Measurements from ENCODE around the gene POLR1A. TPM values are rescaled to one million over a fixed set of nuclear protein-coding genes. Genes with fewer than 3 reads are reported as not detected.

Gene POLR1A
- total and polyA plus RNA-seq, 2 donors (not counting 3 experiments of a cell fraction or from before 2014, with no cell fraction given) = 7.6 to 40.7 TPM

DNA sequence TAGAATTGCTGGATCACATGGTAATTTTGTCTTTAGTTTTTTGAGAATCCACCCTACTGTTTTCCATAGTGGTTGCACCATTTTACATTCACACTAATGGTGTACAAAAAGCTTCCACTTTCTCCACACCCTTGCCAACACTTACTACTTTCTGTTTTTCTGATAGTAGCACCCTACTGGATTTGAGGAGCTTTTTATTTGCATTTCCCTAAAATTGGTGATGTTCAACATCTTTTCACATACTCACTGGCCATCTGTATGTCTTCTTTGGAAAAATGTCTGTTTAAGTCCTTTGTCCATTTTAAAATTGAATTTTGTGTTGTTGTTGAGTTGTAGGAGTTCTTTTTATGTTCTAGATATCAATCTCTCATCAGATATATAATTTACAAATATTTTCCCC, 3.5 kb downstream of the POLR1A start:
- H3K79me2 ChIP-seq (ENCODE audit: control insufficient read depth, insufficient read depth, low read length) = peaks cover 74% of the 10 kb centered on the region
- TF ChIP-seq MYC (IDR thresholded peaks at IDR 0.05; ENCODE audit: low read depth, low read length) (no peak), GATA2 (IDR thresholded peaks at IDR 0.05; ENCODE audit: insufficient read depth, insufficient read length, low read depth, low read length) (no peak), POLR2AphosphoS5 (IDR thresholded peaks at IDR 0.05; ENCODE audit: insufficient read depth, low read depth, low read length) (no peak), JUN (IDR thresholded peaks at IDR 0.05; ENCODE audit: borderline replicate concordance, insufficient read depth, insufficient read length, low read depth) (no peak), EZH2 (IDR thresholded peaks at IDR 0.05; ENCODE audit: borderline replicate concordance, low read depth, low read length, severe bottlenecking) (no peak), FOS (IDR thresholded peaks at IDR 0.05; ENCODE audit: borderline replicate concordance, insufficient read depth, low read length) (no peak), POLR2A (IDR thresholded peaks at IDR 0.05; ENCODE audit: low read depth, low read length) (no peak)
- TF ChIP-seq, protein P1, sequence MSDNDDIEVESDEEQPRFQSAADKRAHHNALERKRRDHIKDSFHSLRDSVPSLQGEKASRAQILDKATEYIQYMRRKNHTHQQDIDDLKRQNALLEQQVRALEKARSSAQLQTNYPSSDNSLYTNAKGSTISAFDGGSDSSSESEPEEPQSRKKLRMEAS (IDR thresholded peaks at IDR 0.05; ENCODE audit: insufficient read depth, insufficient read length) = no peak
- TF ChIP-seq, protein P2, sequence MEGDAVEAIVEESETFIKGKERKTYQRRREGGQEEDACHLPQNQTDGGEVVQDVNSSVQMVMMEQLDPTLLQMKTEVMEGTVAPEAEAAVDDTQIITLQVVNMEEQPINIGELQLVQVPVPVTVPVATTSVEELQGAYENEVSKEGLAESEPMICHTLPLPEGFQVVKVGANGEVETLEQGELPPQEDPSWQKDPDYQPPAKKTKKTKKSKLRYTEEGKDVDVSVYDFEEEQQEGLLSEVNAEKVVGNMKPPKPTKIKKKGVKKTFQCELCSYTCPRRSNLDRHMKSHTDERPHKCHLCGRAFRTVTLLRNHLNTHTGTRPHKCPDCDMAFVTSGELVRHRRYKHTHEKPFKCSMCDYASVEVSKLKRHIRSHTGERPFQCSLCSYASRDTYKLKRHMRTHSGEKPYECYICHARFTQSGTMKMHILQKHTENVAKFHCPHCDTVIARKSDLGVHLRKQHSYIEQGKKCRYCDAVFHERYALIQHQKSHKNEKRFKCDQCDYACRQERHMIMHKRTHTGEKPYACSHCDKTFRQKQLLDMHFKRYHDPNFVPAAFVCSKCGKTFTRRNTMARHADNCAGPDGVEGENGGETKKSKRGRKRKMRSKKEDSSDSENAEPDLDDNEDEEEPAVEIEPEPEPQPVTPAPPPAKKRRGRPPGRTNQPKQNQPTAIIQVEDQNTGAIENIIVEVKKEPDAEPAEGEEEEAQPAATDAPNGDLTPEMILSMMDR (IDR thresholded peaks at IDR 0.05; ENCODE audit: extremely low read depth in 1 of 2, insufficient read depth in 1 of 2, low read depth in 1 of 2, low read length in 2 of 2) = no peak
- intact Hi-C loops (cut with micrococcal nuclease) (no loop called here), dilution Hi-C loops (cut with MboI; ENCODE audit: extremely low pct_ligation_motif_present, low sequenced_read_pairs) (no loop called here)
- no peak for DNase-seq (ENCODE audit: low read depth, low spot score)
- no TSS peak for BruUV-seq (replicated peaks)
- CTCF ChIA-PET = no interaction called here
- H3K9ac ChIP-seq (replicated peaks; ENCODE audit: extremely low read depth, insufficient read depth, low read length) = no peak overlapping the region
- POLR2A ChIA-PET = no interaction called here
- no peaks in the 10 kb centered on the region for H3K9me1 ChIP-seq (replicated peaks; ENCODE audit: control insufficient read depth, extremely low read depth, insufficient read depth, low read length)
- H3K4me1 ChIP-seq (ENCODE audit: control insufficient read depth, extremely low read depth, insufficient read depth, low read length) = peaks cover 15% of the 10 kb centered on the region
- H3K9me3 ChIP-seq (replicated peaks; ENCODE audit: control insufficient read depth, insufficient read depth, low read length) = no peaks in the 10 kb centered on the region
- peaks cover 6 to 8% of the 10 kb centered on the region in 2 experiments for H3K36me3 ChIP-seq (ENCODE audit: control insufficient read depth in 2 of 2, extremely low read depth in 1 of 2, insufficient read depth in 2 of 2, low read length in 2 of 2)
- H4K20me1 ChIP-seq (replicated peaks; ENCODE audit: control insufficient read depth, extremely low read depth, insufficient read depth, low read length) = no peaks in the 10 kb centered on the region
- H3K27ac ChIP-seq (ENCODE audit: insufficient read depth, low read depth, low read length) = no peak overlapping the region
- H3K4me2 ChIP-seq (ENCODE audit: insufficient read depth, low read length) = no peak overlapping the region
- no peak overlapping the region for H3K4me3 ChIP-seq (replicated peaks in 1 of 3; ENCODE audit: insufficient read depth in 1 of 3, low read depth in 1 of 3, low read length in 3 of 3)
- no peaks in the 10 kb centered on the region for H3K27me3 ChIP-seq (ENCODE audit: control insufficient read depth in 2 of 2, insufficient read depth in 2 of 2, low read length in 2 of 2)
- no peak for FAIRE-seq
- no peak overlapping the region for H2AFZ ChIP-seq (ENCODE audit: low read depth, low read length)

Measured in endothelial cell of umbilical vein (primary cell).